PC-3 (cell line): ENCODE results near the gene ILF2. TPM values are rescaled to one million over a fixed set of nuclear protein-coding genes. Genes with fewer than 3 reads are reported as not detected.

Experiments
- ATAC-seq: fragments of 200-7000 bp; cut with Tn5 transposase; 2 replicates; pipeline ENCODE4 v1.9.1; 2020; ENCODE audit warnings: mild to moderate bottlenecking, moderate library complexity
- BruUV-seq: library from RNA; stranded (reverse); fragments of 400-500 nt; replicated peaks from 2 replicates; lab custom pipeline; 2021; lab: Mats Ljungman, UMichigan
- CTCF ChIA-PET: fragments of 300-600 bp; sonication (Branson Sonifier 250); formaldehyde crosslinking; loops from one replicate; lab custom pipeline; 2022; ENCODE audit warnings: antibody characterized with exemption; lab: Charles Lee
- POLR2A ChIA-PET: fragments of 300-600 bp; sonication (Branson Sonifier 250); formaldehyde crosslinking; loops from one replicate; lab custom pipeline; 2022; ENCODE audit warnings: antibody characterized with exemption; ENCODE audit not compliant: unreplicated experiment; lab: Charles Lee
- DNase-seq: peaks from one replicate; pipeline ENCODE4 v3.0.0-alpha.2; 2015
- H2AFZ ChIP-seq: fragments of 300-600 bp; sonication (generic); 2 replicates; pipeline ENCODE4 v1.6.0; 2016; ENCODE audit warnings: antibody characterized with exemption, low read length
- H3F3A ChIP-seq: fragments of 300-600 bp; sonication (generic); one replicate; pipeline ENCODE4 v1.6.0; 2017; ENCODE audit warnings: antibody characterized with exemption, low read length, control low read depth, mild to moderate bottlenecking; ENCODE audit not compliant: unreplicated experiment
- H3K27ac ChIP-seq: fragments of 300-600 bp; sonication (generic); 2 replicates; pipeline ENCODE4 v1.5.1; 2016; ENCODE audit warnings: mild to moderate bottlenecking, low read length
- H3K27me3 ChIP-seq: fragments of 300-600 bp; sonication (generic); 2 replicates; pipeline ENCODE4 v1.6.1; 2016; ENCODE audit warnings: low read length, mixed read lengths
- H3K36me3 ChIP-seq: fragments of 300-600 bp; sonication (generic); 2 replicates; pipeline ENCODE4 v1.6.1; 2016; ENCODE audit warnings: low read depth, mixed run types, low read length, mixed read lengths
- H3K4me1 ChIP-seq: fragments of 300-600 bp; sonication (generic); 2 replicates; pipeline ENCODE4 v1.5.1; 2016; ENCODE audit warnings: low read length; ENCODE audit not compliant: insufficient read depth
- H3K4me2 ChIP-seq: fragments of 300-600 bp; sonication (generic); 2 replicates; pipeline ENCODE4 v1.6.0; 2016; ENCODE audit warnings: low read length
- H3K4me3 ChIP-seq: fragments of 300-600 bp; sonication (generic); 2 replicates; pipeline ENCODE4 v1.5.1; 2016; ENCODE audit warnings: mild to moderate bottlenecking, low read length, mixed read lengths
- H3K79me2 ChIP-seq: fragments of 300-600 bp; sonication (generic); 2 replicates; pipeline ENCODE4 v1.6.1; 2017; ENCODE audit warnings: low read length, mixed read lengths
- H3K9ac ChIP-seq: fragments of 300-600 bp; sonication (generic); 2 replicates; pipeline ENCODE4 v1.6.0; 2016; ENCODE audit warnings: mild to moderate bottlenecking, low read length
- H3K9me2 ChIP-seq: fragments of 300-600 bp; sonication (generic); replicated peaks from 2 replicates; pipeline ENCODE4 v1.6.1; 2016; ENCODE audit warnings: mixed run types, low read length, mixed read lengths
- H3K9me3 ChIP-seq: fragments of 300-600 bp; sonication (generic); 2 replicates; pipeline ENCODE4 v1.6.1; 2016; ENCODE audit warnings: low read length, mixed read lengths
- H4K20me1 ChIP-seq: fragments of 300-600 bp; sonication (generic); 2 replicates; pipeline ENCODE4 v1.6.1; 2016; ENCODE audit warnings: low read length, mixed read lengths
- CTCF ChIP-seq: fragments of 300-600 bp; sonication (generic); conservative IDR thresholded peaks from 2 replicates; pipeline ENCODE4 v1.5.1; 2017; ENCODE audit warnings: antibody characterized with exemption, low read depth, mild to moderate bottlenecking, low read length
- EZH2 ChIP-seq: fragments of 300-600 bp; sonication (generic); IDR thresholded peaks from one replicate; pipeline ENCODE4 v1.6.1; 2017; ENCODE audit warnings: antibody characterized with exemption, mild to moderate bottlenecking, low read length; ENCODE audit not compliant: unreplicated experiment
- EZH2phosphoT487 ChIP-seq: fragments of 300-600 bp; sonication (generic); IDR thresholded peaks from 2 replicates; pipeline ENCODE4 v1.6.1; 2018; ENCODE audit warnings: mild to moderate bottlenecking, antibody characterized with exemption, low read length, borderline replicate concordance
- intact Hi-C: fragments of 100-400 bp; cut with micrococcal nuclease; formaldehyde crosslinking; loops from 2 replicates; pipeline ENCODE4 v1.9.0; 2023
- total RNA-seq: library from RNA; depleted of rRNA; stranded (reverse); fragments of >200 nt; gene quantifications from 2 replicates; pipeline ENCODE4 v1.2.3, GENCODE V29; 2014

ILF2 gene
- total RNA-seq, 1 experiment from 2014 or later: 439 TPM

GRCh38 chr1:153626904-153627714 is 43.7 kb downstream of the ILF2 start, which contains the start of gene S100A13:
Gene S100A13, minus strand, starts transcription at chr1:153627505. Its CDS starts 1,033 bp downstream, at chr1:153626472.
- ATAC-seq: peak; percentile 88
- intact Hi-C loops: loop anchor here (2.0 kb wide), 1 partner anchor 14 kb away; the partner anchor contains the start of gene S100A16
- DNase-seq: peak; percentile 97
- peak within 1 kb of the TSS; percentile 88 for H3K9ac ChIP-seq
- H3K4me2 ChIP-seq: peak within 1 kb of the TSS; percentile 96
- H4K20me1 ChIP-seq: no peaks in the 10 kb centered on the region
- H3K9me3 ChIP-seq: no peaks in the 10 kb centered on the region
- no peaks in the 10 kb centered on the region for H3K27me3 ChIP-seq
- CTCF ChIA-PET: interaction anchor here (0.6 to 2.1 kb wide), 10 partner anchors 9 to 549 kb away, joined by 3 to 18 read pairs (median 5); partner anchors contain the start of gene S100A16
- no peaks in the 10 kb centered on the region for H3F3A ChIP-seq
- BruUV-seq: TSS peak; percentile 73
- peaks cover 36% of the 10 kb centered on the region for H3K79me2 ChIP-seq
- H3K4me3 ChIP-seq: peak within 1 kb of the TSS; percentile 84
- peaks cover 33% of the 10 kb centered on the region for H3K4me1 ChIP-seq
- POLR2A ChIA-PET: interaction anchor here (0.5 to 1.6 kb wide), 15 partner anchors 9 to 294 kb away, joined by 3 to 25 read pairs (median 4); partner anchors contain the start of genes ILF2, INTS3 and S100A16
- H3K27ac ChIP-seq: peak within 1 kb of the TSS; percentile 79
- H3K36me3 ChIP-seq: peaks cover 29% of the 10 kb centered on the region
- TF ChIP-seq EZH2: no peak
- TF ChIP-seq CTCF: peak; percentile 95
- no peak for TF ChIP-seq EZH2phosphoT487
- peak within 1 kb of the TSS; percentile 51 for H2AFZ ChIP-seq
- H3K9me2 ChIP-seq: no peaks in the 10 kb centered on the region

- TF ChIP-seq EZH2phosphoT487 (no peak), EZH2 (no peak), CTCF (no peak)
- ATAC-seq (no peak), DNase-seq (no peak)
- H3K27me3 ChIP-seq: no peaks in the 10 kb centered on the region
- intact Hi-C loops: loop anchor here (2.0 kb wide), 1 partner anchor 14 kb away; the partner anchor contains the start of gene S100A16
- peaks cover 33% of the 10 kb centered on the region for H3K4me1 ChIP-seq
- peak overlapping the region; percentile 79 for H3K27ac ChIP-seq
- ChIA-PET POLR2A (interaction anchor here (0.7 to 1.6 kb wide), 6 partner anchors 8 to 93 kb away, joined by 3 to 25 read pairs (median 10); partner anchors contain the start of gene S100A16), CTCF (interaction anchor here (1.1 to 2.1 kb wide), 4 partner anchors 8 to 54 kb away, joined by 3 to 18 read pairs (median 14); partner anchors contain the start of gene S100A16)
- peak overlapping the region; percentile 88 for H3K9ac ChIP-seq
- H3K9me3 ChIP-seq: no peaks in the 10 kb centered on the region
- BruUV-seq: no TSS peak
- H3F3A ChIP-seq: no peaks in the 10 kb centered on the region
- H3K4me2 ChIP-seq: peak overlapping the region; percentile 96
- peaks cover 33% of the 10 kb centered on the region for H3K36me3 ChIP-seq
- H2AFZ ChIP-seq: peak overlapping the region; percentile 51; the same call in 1 of the 2 replicates
- no peaks in the 10 kb centered on the region for H3K9me2 ChIP-seq
- H3K4me3 ChIP-seq: peak overlapping the region; percentile 84
- H3K79me2 ChIP-seq: peaks cover 36% of the 10 kb centered on the region
- H4K20me1 ChIP-seq: no peaks in the 10 kb centered on the region
Measured at GRCh38 chr1:153626477-153626903, 44.3 kb downstream of the ILF2 start.
